IPS DF 6.9 (cell line): ENCODE results near the gene EFEMP2.
"Not testable (repeated sequence)": the region's sequence is repeated elsewhere in the genome, so short reads cannot be mapped to it uniquely, and the experiment has no call there.

Source experiments
- DNase-seq: peaks from one replicate; pipeline ENCODE4 v3.0.0-alpha.2; 2013; ENCODE audit warnings: low read depth, low spot score
- H3K27ac ChIP-seq: one replicate; pipeline ENCODE4 v1.5.1; 2013; ENCODE audit warnings: low read length, control low read depth
- H3K27me3 ChIP-seq: 2 replicates; pipeline ENCODE4 v1.6.1; 2013; ENCODE audit warnings: mild to moderate bottlenecking, low read length; ENCODE audit not compliant: control insufficient read depth, insufficient read depth
- H3K36me3 ChIP-seq: 2 replicates; pipeline ENCODE4 v1.6.1; 2013; ENCODE audit warnings: low read length; ENCODE audit not compliant: control insufficient read depth, insufficient read depth
- H3K4me1 ChIP-seq: 2 replicates; pipeline ENCODE4 v1.6.1; 2013; ENCODE audit warnings: low read length; ENCODE audit not compliant: control insufficient read depth, insufficient read depth
- H3K4me3 ChIP-seq: 2 replicates; pipeline ENCODE4 v1.5.1; 2013; ENCODE audit warnings: mild to moderate bottlenecking, low read length
- H3K9me3 ChIP-seq: 2 replicates; pipeline ENCODE4 v1.6.1; 2013; ENCODE audit warnings: low read length, inconsistent platforms; ENCODE audit not compliant: control insufficient read depth, insufficient read depth
- WGBS: extraction: QIAGEN DNeasy Blood & Tissue Kit; methylation state at CpG from one replicate; pipeline ENCODE4 v1.1.7; 2013; ENCODE audit warnings: mixed read lengths, missing lambda C conversion rate; ENCODE audit not compliant: insufficient read length, insufficient coverage; 5-methylcytosine and 5-hydroxymethylcytosine counted together

Gene EFEMP2

DNA sequence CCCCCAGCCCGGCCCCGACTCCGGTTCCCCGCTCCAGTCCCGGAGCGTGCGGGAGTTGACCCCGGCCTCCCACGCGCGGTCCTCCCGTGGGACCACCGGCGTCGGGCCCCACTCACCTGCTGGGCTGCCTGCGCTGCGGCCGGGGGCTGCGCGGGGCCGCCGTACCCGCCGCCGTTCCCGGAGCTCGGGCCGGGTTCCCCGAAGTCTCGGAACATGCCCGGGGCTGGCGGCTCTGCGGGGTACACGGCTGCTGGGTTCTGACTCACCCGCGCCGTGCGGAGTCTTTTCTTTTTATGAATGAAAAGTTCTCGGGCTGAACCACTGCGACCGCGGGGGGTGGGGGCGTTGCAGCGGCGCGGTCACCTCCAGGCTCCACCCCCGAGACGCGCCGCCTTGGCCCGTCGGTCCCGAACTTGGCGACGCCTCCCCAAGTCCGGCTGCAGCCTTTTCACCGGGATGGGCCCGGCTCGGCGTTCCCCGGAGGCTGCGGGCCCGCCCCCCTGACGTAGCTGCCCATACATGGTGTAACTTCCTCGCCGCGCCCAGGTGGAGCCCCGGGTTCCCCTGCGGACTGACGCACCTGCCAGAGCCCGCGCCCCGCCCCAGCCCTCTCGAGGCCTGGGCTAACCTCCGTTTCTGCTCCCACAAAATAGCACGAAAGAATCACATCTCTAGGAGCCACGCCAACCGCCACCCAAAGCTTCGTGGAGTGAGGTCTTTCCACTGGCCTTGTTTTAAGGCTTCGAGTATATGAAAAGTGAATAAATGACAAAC, 27.7 kb upstream of the EFEMP2 start, which contains the start of gene FOSL1:
FOSL1 (minus strand) TSS at position 264 of the 774 bp plus-strand sequence; CDS start at position 215, 49 bp downstream.
- Histone ChIP-seq H3K27me3 (peaks cover 13% of the 10 kb centered on the region; the same call in 1 of the 2 replicates), H3K9me3 (no peaks in the 10 kb centered on the region), H3K4me1 (no peaks in the 10 kb centered on the region), H3K36me3 (no peaks in the 10 kb centered on the region), H3K4me3 (peak within 1 kb of the TSS; percentile 48; the same call in 1 of the 2 replicates), H3K27ac (no peak within 1 kb of the TSS)
- no peak for DNase-seq
- WGBS, result no CpG with 5 or more reads among the region's 80 CpGs

DNA sequence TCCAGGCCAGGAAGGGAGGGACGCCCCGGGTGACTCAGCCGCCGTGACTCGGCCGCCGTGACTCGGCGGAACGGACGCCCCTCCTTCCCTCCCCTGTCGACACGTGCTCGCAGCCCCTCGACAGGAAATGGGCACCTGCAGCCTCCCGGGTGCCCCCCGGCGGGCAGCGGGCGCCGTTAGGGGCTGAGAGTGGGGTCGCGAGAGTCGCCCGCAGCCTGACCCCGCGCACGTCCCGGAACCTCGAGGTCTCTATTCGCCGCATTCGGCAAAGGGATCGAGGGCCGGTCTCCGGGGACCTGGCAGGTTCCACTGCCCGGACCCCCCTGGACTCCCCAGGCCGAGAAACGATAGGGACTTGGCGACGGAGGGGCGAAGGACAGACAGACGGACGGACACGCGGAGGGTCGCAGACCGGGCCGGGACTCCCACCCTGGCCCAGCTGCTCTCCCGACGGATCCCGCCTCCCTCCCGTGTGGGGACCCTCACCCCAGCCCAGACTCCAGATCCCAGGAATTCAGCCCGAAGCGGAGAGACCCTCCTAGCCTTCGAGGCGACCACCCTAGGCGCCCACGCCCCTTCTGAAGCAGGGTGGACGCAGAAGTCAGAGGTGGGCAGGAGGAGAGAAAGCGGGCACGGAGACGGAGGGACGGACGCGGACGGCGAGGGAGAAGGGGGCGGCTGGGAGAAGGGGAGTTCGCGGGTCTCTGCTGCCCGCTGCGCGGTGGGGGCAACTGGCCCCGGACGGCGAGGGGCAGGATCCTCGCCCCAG, 26.9 kb upstream of the EFEMP2 start:
- H3K9me3 ChIP-seq, result no peaks in the 10 kb centered on the region
- peak overlapping the region; percentile 48; the same call in 1 of the 2 replicates for H3K4me3 ChIP-seq
- H3K4me1 ChIP-seq, result no peaks in the 10 kb centered on the region
- WGBS, result no CpG with 5 or more reads among the region's 78 CpGs
- no peak overlapping the region for H3K27ac ChIP-seq
- DNase-seq, result no peak
- H3K27me3 ChIP-seq, result peaks cover 13% of the 10 kb centered on the region; the same call in 1 of the 2 replicates
- H3K36me3 ChIP-seq, result no peaks in the 10 kb centered on the region

DNA sequence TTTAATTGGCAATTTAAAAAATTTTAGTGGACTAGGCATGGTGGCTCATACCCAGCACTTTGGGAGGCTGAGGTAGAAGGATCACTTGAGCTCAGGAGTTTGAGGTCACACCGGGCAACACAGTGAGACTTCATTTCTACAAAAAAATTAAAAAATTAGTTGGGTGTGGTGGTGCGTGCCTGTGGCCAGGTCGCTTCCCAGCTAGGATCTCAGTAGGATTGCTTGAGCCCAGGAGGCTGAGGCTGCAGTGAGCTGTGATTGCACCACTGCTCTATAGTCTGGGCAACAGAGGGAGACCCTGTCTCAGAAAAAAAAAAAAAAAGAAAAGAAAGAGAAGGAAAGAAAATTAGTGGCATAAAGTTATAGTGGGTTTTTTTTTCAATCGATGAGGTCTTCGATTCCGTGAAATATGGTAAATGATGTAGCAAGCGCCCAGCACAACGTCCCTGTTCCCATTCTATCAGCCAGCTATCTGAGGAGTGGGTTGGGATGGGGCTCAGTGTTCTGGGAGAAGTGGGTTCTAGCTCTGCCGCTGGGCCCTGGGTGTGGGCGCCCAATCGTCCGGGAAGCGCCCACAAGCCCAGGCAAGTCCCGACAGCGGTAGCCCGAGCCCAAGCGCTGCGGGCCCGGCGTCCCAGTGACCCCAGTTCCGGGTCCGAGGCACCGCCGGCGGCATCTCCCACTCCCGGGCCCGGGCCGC, 26.2 kb upstream of the EFEMP2 start:
- no peak overlapping the region for H3K27ac ChIP-seq
- peak overlapping the region; percentile 48; the same call in 1 of the 2 replicates for H3K4me3 ChIP-seq
- no peak for DNase-seq
- peaks cover 13% of the 10 kb centered on the region; the same call in 1 of the 2 replicates for H3K27me3 ChIP-seq
- no CpG with 5 or more reads among the region's 28 CpGs for WGBS
- H3K9me3 ChIP-seq, result no peaks in the 10 kb centered on the region
- no peaks in the 10 kb centered on the region for H3K4me1 ChIP-seq
- no peaks in the 10 kb centered on the region for H3K36me3 ChIP-seq

DNA sequence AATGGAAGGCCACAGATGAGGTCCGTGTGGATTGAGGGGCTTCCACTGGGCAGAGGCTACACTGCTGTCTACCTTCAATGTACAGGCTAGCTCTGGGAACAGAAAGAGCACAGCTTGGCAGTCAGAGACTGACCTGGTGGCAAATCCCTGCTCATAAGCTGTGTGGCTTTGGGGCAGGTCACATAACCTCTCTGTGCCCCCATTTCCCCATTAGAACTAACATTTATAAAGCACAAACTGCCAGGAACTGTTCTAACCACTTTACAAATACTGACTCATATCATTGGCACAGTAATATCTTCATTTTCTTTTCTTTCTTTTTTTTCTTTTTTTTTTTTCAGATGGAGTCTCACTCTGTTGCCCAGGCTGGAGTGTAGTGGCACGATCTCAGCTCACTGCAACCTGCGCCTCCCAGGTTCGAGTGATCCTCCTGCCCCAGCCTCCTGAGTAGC, 24.4 kb upstream of the EFEMP2 start:
- no peak overlapping the region for H3K27ac ChIP-seq
- WGBS, result no CpG with 5 or more reads among the region's 4 CpGs
- no peaks in the 10 kb centered on the region for H3K9me3 ChIP-seq
- H3K4me1 ChIP-seq, result peaks cover 4% of the 10 kb centered on the region; the same call in 1 of the 2 replicates
- H3K4me3 ChIP-seq, result no peak overlapping the region
- peaks cover 11% of the 10 kb centered on the region; the same call in 1 of the 2 replicates for H3K27me3 ChIP-seq
- no peak for DNase-seq
- H3K36me3 ChIP-seq, result no peaks in the 10 kb centered on the region

DNA sequence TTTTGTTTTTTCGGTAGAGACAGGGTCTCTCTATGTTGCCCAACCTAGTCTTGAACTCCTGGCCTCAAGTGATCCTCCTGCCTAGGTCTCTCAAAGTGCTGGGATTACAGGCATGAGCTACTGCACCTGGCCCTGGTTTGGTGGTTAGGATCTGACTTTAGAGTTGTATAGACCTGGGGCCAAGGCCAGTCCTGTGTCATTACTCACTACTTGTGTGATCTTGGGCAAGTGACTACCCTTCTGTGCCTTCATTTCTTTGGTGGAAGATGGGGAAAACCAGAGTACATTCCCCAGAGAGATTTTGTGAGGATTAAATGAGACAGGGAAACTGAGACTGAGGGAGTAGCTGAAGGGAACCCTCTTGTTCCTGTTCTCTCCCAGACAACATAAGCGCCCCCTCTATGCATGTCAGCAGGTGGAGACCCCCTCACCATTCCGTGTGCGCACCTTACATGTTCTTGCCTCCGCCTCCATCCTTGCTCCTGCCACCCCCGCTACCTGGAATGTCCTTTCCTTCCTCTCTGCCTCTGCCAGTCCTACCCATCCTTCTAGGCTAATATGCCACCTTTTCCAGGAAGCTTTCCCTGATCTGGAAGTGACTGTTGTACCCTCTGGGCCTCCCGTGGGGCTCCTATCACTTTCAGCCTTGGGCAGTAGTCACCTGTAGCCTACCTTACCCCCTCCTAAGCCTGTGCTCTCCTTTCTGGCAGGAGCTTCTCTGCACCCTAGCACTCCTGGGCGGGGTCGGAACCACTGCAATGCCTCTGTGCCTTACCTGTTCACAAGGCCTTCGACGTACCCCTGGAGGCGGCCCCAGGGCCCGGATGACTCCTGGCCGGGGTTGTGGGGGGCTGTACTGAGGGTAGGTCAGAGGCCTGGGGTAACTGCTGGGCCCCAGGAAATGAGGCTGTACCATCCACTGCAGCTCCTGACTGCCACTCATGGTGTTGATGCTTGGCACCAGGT, 23.7 kb upstream of the EFEMP2 start:
- H3K9me3 ChIP-seq, result no peaks in the 10 kb centered on the region
- no peak overlapping the region for H3K27ac ChIP-seq
- no CpG with 5 or more reads among the region's 14 CpGs for WGBS
- no peaks in the 10 kb centered on the region for H3K36me3 ChIP-seq
- peaks cover 7% of the 10 kb centered on the region; the same call in 1 of the 2 replicates for H3K27me3 ChIP-seq
- H3K4me1 ChIP-seq, result peaks cover 5% of the 10 kb centered on the region; the same call in 1 of the 2 replicates
- DNase-seq, result no peak
- no peak overlapping the region for H3K4me3 ChIP-seq

DNA sequence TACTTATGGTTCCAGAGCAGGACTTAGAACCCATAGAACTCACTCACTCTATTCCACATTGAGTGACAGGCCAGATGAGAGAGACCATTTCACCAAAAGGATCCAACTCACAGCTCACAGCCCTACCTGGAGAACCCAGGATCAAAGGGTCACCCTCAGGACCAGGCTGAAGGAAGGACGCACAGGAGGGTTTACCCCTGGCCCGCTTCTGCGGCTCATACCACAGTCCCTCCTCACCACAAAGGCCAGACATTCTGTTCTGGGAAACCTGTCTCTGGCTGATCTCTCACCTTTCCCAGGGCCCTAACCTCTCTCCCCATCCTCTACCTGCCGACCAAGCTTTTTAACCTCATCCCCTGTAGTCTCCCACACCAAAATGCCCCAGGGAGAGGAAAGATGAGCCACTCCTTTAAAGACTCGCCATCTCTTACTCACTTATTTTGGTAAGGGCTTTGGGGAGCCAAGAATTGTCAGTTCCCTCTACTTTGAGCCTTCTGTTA, 22.9 kb upstream of the EFEMP2 start:
- WGBS, result no CpG with 5 or more reads among the region's 5 CpGs
- H3K4me3 ChIP-seq, result no peak overlapping the region
- DNase-seq, result no peak

DNA sequence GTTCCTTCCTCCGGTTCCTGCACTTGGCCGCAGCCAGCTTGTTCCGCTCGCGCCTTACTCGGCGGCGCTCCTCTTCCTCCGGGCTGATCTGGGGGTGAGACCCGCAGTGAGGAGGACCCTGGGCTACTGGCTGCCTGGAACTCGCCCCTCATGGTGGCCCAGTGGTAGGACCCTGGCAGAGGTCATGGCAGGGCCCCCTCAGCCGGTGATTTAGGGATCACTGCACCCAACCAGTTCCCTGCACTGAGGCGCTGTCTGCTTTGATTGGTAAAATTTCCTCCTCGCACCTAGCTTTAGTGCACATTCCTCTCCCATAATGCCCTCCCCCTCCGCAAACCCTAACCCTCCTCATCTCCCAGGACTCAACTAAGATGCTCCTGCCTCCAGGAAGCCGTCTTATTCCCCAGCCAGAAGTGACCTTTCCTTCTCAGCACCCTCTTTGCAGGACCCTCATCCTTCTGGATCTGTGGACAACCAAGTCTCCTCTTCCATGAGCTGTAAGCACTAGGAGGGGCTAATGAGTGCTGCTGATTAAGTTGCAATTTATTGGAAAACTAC, 21.5 kb upstream of the EFEMP2 start:
- H3K27me3 ChIP-seq, result peaks cover 7% of the 10 kb centered on the region; the same call in 1 of the 2 replicates
- H3K4me1 ChIP-seq, result peaks cover 8% of the 10 kb centered on the region
- WGBS, result no CpG with 5 or more reads among the region's 16 CpGs
- no peak for DNase-seq
- H3K36me3 ChIP-seq, result no peaks in the 10 kb centered on the region
- no peak overlapping the region for H3K27ac ChIP-seq
- H3K4me3 ChIP-seq, result no peak overlapping the region
- no peaks in the 10 kb centered on the region for H3K9me3 ChIP-seq

More for the DNA sequence above, 22.9 kb upstream of the EFEMP2 start:
- Histone ChIP-seq H3K27ac (no peak overlapping the region), H3K27me3 (peaks cover 5% of the 10 kb centered on the region; the same call in 1 of the 2 replicates), H3K9me3 (no peaks in the 10 kb centered on the region), H3K4me1 (peaks cover 5% of the 10 kb centered on the region; the same call in 1 of the 2 replicates), H3K36me3 (no peaks in the 10 kb centered on the region)

DNA sequence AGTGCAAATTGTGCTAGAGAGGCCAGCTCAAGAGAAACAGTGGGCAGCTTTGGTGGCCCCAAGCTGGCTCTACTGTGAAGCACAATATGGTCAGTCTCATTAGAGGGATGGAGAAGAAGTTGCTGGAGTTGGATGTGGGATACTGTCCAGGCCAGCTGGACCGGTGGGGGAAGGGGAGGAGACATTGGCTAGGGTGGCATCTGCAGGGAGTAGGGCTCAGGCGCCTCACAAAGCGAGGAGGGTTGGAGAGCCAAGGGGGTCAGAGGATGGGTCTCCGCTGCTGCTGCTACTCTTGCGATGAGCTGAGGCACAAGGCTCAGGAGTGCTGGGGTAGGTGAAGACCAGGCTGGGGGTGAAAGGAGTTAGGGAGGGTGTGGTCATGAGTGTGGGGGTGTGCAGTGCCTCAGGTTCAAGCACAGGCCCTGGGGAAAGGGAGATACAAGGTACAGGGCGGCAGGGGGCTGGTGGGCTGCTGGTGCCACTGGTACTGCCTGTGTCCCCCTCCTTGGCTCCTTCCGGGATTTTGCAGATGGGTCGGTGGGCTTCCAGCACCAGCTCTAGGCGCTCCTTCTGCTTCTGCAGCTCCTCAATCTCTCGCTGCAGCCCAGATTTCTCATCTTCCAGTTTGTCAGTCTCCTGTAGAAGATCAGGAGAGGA, 20.2 kb upstream of the EFEMP2 start:
- Histone ChIP-seq H3K27me3 (peaks cover 5% of the 10 kb centered on the region; the same call in 1 of the 2 replicates), H3K9me3 (no peaks in the 10 kb centered on the region), H3K27ac (no peak overlapping the region), H3K4me1 (peaks cover 8% of the 10 kb centered on the region), H3K36me3 (no peaks in the 10 kb centered on the region), H3K4me3 (no peak overlapping the region)
- no CpG with 5 or more reads among the region's 10 CpGs for WGBS
- DNase-seq, result no peak

DNA sequence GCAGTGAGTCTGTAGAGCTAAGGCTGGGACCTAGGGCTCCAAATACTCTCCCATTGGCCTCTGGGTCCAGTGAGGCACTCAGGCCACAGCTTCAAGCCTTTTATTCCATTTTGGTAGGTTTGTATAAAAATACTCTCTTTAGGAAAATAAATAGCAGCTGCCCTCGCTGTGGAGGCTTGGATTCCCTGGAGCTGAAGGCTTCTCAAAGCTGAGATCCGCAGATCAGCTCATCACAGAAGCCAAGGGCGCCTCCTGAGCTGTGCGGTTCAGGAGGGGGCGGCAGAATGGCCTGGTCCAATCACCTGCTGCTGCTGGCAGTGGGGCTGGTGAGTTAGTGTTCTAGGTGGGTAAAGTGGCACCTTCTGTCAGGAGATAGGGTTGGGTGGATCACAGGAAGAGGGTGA, 19.5 kb upstream of the EFEMP2 start:
- H3K27ac ChIP-seq, DNase-seq: not testable (repeated sequence)
- H3K4me1 ChIP-seq, result peaks cover 11% of the 10 kb centered on the region

More for the DNA sequence above, 19.5 kb upstream of the EFEMP2 start:
- not testable (repeated sequence) for H3K9me3 ChIP-seq, H3K27me3 ChIP-seq, H3K36me3 ChIP-seq, H3K4me3 ChIP-seq
- WGBS, result no CpG with 5 or more reads among the region's 5 CpGs
